ENCODE measurements around the gene TRIP12.

GRCh38 chr2:229971298-229971790, 49.5 kb upstream of the TRIP12 start:
- TF ChIP-seq ZNF274 (IDR thresholded peaks at IDR 0.05; ENCODE audit: low read depth, low read length) (no peak), YY1 (IDR thresholded peaks at IDR 0.05; ENCODE audit: insufficient read depth, insufficient read length) (no peak)
